ENCODE measurements around the gene SFPQ.
A peak's percentile ranks its signal among the peaks of the same experiment; 100 is the strongest.

DNA sequence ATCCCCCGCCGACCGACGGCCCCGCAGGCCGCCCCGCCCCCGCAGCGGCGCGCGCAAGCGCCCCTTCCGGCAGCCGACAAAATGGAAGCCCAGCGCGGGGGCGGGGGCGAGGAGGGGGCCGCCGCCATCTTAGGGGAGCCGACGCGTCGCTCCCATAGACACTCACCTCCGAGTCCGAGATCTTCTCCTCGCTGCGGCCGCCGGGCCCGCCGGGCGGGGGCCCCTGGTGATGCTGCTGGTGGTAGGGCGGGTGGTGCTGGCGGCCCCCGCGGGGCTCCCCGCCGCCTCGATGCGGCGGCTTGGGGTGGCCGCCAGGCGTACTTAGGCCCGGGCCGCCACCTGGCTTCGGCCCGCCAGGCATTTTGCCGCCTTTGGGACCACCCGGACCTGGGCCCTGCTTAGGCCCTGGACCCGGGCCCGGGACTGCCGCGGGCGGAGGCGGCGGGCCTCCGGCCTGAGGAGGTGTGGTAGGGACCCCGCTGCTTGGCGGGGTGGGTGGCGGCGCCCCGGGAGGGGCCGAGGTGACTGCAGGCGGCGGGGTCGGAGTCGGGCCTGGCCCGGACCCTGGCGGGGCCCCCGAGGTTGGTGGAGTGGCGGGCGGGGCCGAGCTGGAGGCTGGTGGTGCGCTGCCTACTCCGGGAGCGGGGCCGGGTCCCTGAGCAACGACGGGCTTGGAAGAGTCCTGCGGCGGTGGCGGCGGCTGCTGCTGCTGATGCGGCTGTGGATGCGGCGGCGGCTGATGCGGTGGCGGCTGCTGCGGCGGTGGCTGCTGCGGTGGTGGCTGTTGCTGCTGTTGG lies 691 bp downstream of the SFPQ start:
- TF ChIP-seq CTCF (IDR thresholded peaks at IDR 0.05; ENCODE audit: control extremely low read depth in 1 of 3, insufficient read depth in 1 of 3, low read depth in 1 of 3, low read length in 3 of 3) = peak in 2 of 3 experiments; percentile 7 to 38; a peak in 3 of 4 replicates
- TF ChIP-seq EZH2 (IDR thresholded peaks at IDR 0.05; ENCODE audit: low read depth, low read length, severe bottlenecking) = no peak
- TF ChIP-seq ZNF274 (IDR thresholded peaks at IDR 0.05; ENCODE audit: borderline replicate concordance, extremely low read depth, low read length) = no peak
- peak in 1 of 2 experiments; percentile 16; a peak in 2 of 4 replicates for TF ChIP-seq RAD21 (IDR thresholded peaks at IDR 0.05 in 1 of 2, conservative IDR thresholded peaks at IDR 0.05 in 1 of 2; ENCODE audit: low read depth in 2 of 2, low read length in 2 of 2)
- TF ChIP-seq NRF1 (IDR thresholded peaks at IDR 0.05; ENCODE audit: low read depth, low read length) = peak; percentile 41
- TF ChIP-seq TAF1 (IDR thresholded peaks at IDR 0.05; ENCODE audit: low read depth, low read length) = peak; percentile 85
- TF ChIP-seq SP2 (IDR thresholded peaks at IDR 0.05; ENCODE audit: low read length) = no peak
- TF ChIP-seq SP1 (IDR thresholded peaks at IDR 0.05; ENCODE audit: low read depth, low read length) = no peak
- no peak for TF ChIP-seq SRF (IDR thresholded peaks at IDR 0.05; ENCODE audit: low read depth, low read length)
- peak; percentile 77 for TF ChIP-seq PHF8 (conservative IDR thresholded peaks at IDR 0.05; ENCODE audit: low read depth, low read length)
- TF ChIP-seq HDAC2 (IDR thresholded peaks at IDR 0.05; ENCODE audit: borderline replicate concordance in 1 of 2, low read depth in 2 of 2, low read length in 2 of 2) = no peak
- TF ChIP-seq EGR1 (IDR thresholded peaks at IDR 0.05; ENCODE audit: borderline replicate concordance, low read depth, low read length) = peak; percentile 99
- peak; percentile 89 for TF ChIP-seq POLR2AphosphoS5 (IDR thresholded peaks at IDR 0.05; ENCODE audit: low read depth, low read length)
